ENCODE data around the gene ANKRD60. TPM values are rescaled to one million over a fixed set of nuclear protein-coding genes. Genes with fewer than 3 reads are reported as not detected.

The ANKRD60 gene
- total and polyA plus RNA-seq, 2 of the 4 experiments (the other 2 are of a cell fraction) = not detected

DNA sequence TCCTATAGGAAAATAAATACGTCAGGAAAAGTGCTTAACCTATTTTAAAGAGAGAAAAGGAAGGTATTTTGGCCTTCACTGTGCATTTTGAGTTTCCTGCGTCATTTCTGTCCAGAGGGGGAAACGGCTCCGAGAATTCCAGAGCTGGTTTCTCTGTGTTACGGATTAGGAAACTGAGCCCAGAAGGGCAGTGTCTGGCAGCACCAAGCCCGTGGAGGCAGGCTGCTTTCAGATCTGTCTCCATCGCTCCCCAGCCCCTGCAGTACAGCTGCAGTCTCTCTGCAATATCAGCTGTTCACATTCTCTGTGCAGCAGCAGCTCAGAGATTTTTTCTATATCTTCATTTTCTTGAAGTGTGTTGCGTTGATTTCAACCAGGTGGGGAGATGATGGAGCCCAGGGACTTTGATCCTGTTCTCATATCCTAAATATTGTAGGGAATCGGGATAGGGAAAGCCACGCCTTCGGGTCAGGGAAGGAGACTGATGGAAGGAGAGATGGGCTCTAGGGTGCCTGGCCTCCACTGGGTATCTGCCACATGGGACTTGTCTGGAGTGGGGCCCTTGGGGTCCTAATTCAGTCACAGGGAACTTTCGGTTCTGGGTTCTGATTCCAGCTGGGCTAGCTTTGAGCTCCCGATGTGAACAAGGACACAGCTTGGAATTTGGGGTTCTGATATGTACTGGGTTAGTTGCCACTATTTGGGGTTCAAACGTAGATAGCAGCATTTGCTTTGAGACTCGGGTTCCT lies 2.8 kb downstream of the ANKRD60 start:
- Histone ChIP-seq H3K4me2 (ENCODE audit: low read depth, low read length) (peak overlapping the region; percentile 23; the same call in 1 of the 2 replicates), H3K23ac (ENCODE audit: low read depth, low read length) (no peak overlapping the region), H2BK5ac (ENCODE audit: low read depth, low read length, poor library complexity, severe bottlenecking) (no peak overlapping the region), H3K9me1 (ENCODE audit: insufficient read depth, low read length) (no peaks in the 10 kb centered on the region), H3K4me1 (ENCODE audit: control insufficient read depth, insufficient read depth, low read length) (no peaks in the 10 kb centered on the region), H3K9me3 (ENCODE audit: control insufficient read depth, insufficient read depth, low read length) (peaks cover 2% of the 10 kb centered on the region; the same call in 1 of the 2 replicates), H2AK9ac (replicated peaks; ENCODE audit: low read depth, low read length, poor library complexity) (no peak overlapping the region), H3K4me3 (ENCODE audit: insufficient read depth, low read depth, low read length) (no peak overlapping the region), H2BK20ac (ENCODE audit: low read depth, low read length) (no peak overlapping the region), H3K4ac (ENCODE audit: low read depth, low read length) (no peak overlapping the region), H3K36me3 (ENCODE audit: control insufficient read depth, insufficient read depth, low read length) (no peaks in the 10 kb centered on the region), H2BK120ac (ENCODE audit: low read depth, low read length) (no peak overlapping the region), H2BK15ac (ENCODE audit: low read depth, low read length) (no peak overlapping the region), H3K14ac (replicated peaks; ENCODE audit: low read depth, low read length) (no peak overlapping the region), H3K56ac (ENCODE audit: extremely low read depth, insufficient read depth, low read length) (no peak overlapping the region), H4K5ac (ENCODE audit: low read depth, low read length) (no peak overlapping the region), H2AFZ (replicated peaks; ENCODE audit: low read length, poor library complexity) (no peak overlapping the region), H4K91ac (ENCODE audit: insufficient read depth, low read depth, low read length) (no peak overlapping the region), H4K20me1 (ENCODE audit: insufficient read depth, low read length) (no peaks in the 10 kb centered on the region; the same call in 1 of the 2 replicates), H3K79me1 (ENCODE audit: low read depth in 1 of 2, low read length in 2 of 2) (no peaks in the 10 kb centered on the region), H3K27ac (ENCODE audit: insufficient read depth, low read length) (no peak overlapping the region), H3K9ac (ENCODE audit: low read depth, low read length) (no peak overlapping the region), H3K18ac (ENCODE audit: low read depth, low read length) (no peak overlapping the region), H4K8ac (ENCODE audit: low read depth in 2 of 2, low read length in 2 of 2) (no peak overlapping the region), H3K27me3 (ENCODE audit: control insufficient read depth, insufficient read depth, low read length) (peaks cover 45% of the 10 kb centered on the region), H2AK5ac (ENCODE audit: low read depth, low read length) (no peak overlapping the region)
- ChIA-PET CTCF (no interaction called here), POLR2A (ENCODE audit: unreplicated experiment) (no interaction called here)
- no peak for ATAC-seq (ENCODE audit: low read depth)
- WGBS, 2 experiments (ENCODE audit: extremely low coverage in 2 of 2, insufficient read length in 1 of 2) = 83% methylated on average over 2 of the region's 15 CpGs; no CpG with 5 or more reads in 1 of the 2 experiments
- dilution Hi-C loops (cut with HindIII; ENCODE audit: low sequenced_read_pairs, unreplicated experiment) (loop anchor here (25.0 kb wide), 1 partner anchor 437 kb away; the partner anchor contains the start of gene STX16), intact Hi-C loops (cut with micrococcal nuclease) (no loop called here), in situ Hi-C loops (cut with MboI; ENCODE audit: low sequenced_read_pairs) (loop anchor here (10.0 to 25.0 kb wide), 2 partner anchors 629 to 812 kb away; partner anchors contain the start of genes ATP5F1E, GNAS, GNAS-AS1 and PRELID3B)
- DNase-seq = no peak
- BruUV-seq (replicated peaks) = no TSS peak
- TF ChIP-seq CEBPB (IDR thresholded peaks at IDR 0.05; ENCODE audit: low read depth, low read length) (no peak), MAZ (IDR thresholded peaks at IDR 0.05; ENCODE audit: borderline replicate concordance, low read depth, low read length) (no peak), MAFK (IDR thresholded peaks at IDR 0.05; ENCODE audit: low read depth, low read length) (no peak), SMC3 (IDR thresholded peaks at IDR 0.05; ENCODE audit: low read depth, low read length) (no peak), POLR2A (IDR thresholded peaks at IDR 0.05; ENCODE audit: low read depth, low read length) (no peak), BHLHE40 (IDR thresholded peaks at IDR 0.05; ENCODE audit: low read depth, low read length) (no peak), CHD1 (IDR thresholded peaks at IDR 0.05; ENCODE audit: low read depth, low read length) (no peak), RFX5 (IDR thresholded peaks at IDR 0.05; ENCODE audit: low read depth, low read length) (no peak), RCOR1 (IDR thresholded peaks at IDR 0.05; ENCODE audit: insufficient replicate concordance, low read length) (no peak), FOS (IDR thresholded peaks at IDR 0.05; ENCODE audit: low read depth, low read length) (no peak), NFE2L2 (IDR thresholded peaks at IDR 0.05; ENCODE audit: low read depth, low read length) (no peak), MXI1 (IDR thresholded peaks at IDR 0.05; ENCODE audit: borderline replicate concordance, low read depth, low read length) (no peak)
- TF ChIP-seq, protein P1, sequence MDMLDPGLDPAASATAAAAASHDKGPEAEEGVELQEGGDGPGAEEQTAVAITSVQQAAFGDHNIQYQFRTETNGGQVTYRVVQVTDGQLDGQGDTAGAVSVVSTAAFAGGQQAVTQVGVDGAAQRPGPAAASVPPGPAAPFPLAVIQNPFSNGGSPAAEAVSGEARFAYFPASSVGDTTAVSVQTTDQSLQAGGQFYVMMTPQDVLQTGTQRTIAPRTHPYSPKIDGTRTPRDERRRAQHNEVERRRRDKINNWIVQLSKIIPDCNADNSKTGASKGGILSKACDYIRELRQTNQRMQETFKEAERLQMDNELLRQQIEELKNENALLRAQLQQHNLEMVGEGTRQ (IDR thresholded peaks at IDR 0.05; ENCODE audit: low read depth, low read length) = no peak
- TF ChIP-seq, protein P2, sequence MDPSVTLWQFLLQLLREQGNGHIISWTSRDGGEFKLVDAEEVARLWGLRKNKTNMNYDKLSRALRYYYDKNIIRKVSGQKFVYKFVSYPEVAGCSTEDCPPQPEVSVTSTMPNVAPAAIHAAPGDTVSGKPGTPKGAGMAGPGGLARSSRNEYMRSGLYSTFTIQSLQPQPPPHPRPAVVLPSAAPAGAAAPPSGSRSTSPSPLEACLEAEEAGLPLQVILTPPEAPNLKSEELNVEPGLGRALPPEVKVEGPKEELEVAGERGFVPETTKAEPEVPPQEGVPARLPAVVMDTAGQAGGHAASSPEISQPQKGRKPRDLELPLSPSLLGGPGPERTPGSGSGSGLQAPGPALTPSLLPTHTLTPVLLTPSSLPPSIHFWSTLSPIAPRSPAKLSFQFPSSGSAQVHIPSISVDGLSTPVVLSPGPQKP (IDR thresholded peaks at IDR 0.05; ENCODE audit: borderline replicate concordance, low read depth, low read length) = no peak
- TF ChIP-seq, protein P3, sequence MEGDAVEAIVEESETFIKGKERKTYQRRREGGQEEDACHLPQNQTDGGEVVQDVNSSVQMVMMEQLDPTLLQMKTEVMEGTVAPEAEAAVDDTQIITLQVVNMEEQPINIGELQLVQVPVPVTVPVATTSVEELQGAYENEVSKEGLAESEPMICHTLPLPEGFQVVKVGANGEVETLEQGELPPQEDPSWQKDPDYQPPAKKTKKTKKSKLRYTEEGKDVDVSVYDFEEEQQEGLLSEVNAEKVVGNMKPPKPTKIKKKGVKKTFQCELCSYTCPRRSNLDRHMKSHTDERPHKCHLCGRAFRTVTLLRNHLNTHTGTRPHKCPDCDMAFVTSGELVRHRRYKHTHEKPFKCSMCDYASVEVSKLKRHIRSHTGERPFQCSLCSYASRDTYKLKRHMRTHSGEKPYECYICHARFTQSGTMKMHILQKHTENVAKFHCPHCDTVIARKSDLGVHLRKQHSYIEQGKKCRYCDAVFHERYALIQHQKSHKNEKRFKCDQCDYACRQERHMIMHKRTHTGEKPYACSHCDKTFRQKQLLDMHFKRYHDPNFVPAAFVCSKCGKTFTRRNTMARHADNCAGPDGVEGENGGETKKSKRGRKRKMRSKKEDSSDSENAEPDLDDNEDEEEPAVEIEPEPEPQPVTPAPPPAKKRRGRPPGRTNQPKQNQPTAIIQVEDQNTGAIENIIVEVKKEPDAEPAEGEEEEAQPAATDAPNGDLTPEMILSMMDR (conservative IDR thresholded peaks at IDR 0.05; ENCODE audit: low read depth, low read length) = no peak

Measured in IMR-90 (cell line).